ENCODE measurements around the gene C16orf54. TPM values are rescaled to one million over a fixed set of nuclear protein-coding genes. Genes with fewer than 3 reads are reported as not detected.
A peak's percentile ranks its signal among the peaks of the same experiment; 100 is the strongest.
"Not testable (repeated sequence)": the region's sequence is repeated elsewhere in the genome, so short reads cannot be mapped to it uniquely, and the experiment has no call there.

C16orf54 gene
- total and polyA plus RNA-seq, 2 experiments from 2014 or later, result not detected

DNA sequence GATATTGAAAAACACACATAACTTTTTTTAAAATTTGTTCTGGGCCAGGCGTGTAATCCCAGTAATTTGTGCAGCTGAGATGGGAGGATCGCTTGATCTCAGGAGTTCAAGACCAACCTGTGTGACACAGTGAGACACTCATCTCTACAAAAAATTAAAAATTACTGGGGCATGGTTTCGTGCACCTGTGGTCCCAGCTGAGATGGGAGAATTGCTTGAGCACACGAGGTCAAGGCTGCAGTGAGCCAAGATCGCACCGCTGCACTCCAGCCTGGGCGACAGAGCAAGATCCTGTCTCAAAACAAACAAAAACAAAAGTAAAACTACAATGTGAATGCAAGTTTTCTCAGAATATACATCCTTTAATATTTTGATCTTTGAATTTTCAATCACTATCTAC, 15.1 kb downstream of the C16orf54 start:
- no peak for DNase-seq (ENCODE audit: low read depth in 1 of 2, low spot score in 1 of 2)
- H3K4me1 ChIP-seq (ENCODE audit: low read depth), result no peaks in the 10 kb centered on the region
- no peak overlapping the region for H3K27ac ChIP-seq
- H3K27me3 ChIP-seq, result no peaks in the 10 kb centered on the region
- TF ChIP-seq, protein P1, sequence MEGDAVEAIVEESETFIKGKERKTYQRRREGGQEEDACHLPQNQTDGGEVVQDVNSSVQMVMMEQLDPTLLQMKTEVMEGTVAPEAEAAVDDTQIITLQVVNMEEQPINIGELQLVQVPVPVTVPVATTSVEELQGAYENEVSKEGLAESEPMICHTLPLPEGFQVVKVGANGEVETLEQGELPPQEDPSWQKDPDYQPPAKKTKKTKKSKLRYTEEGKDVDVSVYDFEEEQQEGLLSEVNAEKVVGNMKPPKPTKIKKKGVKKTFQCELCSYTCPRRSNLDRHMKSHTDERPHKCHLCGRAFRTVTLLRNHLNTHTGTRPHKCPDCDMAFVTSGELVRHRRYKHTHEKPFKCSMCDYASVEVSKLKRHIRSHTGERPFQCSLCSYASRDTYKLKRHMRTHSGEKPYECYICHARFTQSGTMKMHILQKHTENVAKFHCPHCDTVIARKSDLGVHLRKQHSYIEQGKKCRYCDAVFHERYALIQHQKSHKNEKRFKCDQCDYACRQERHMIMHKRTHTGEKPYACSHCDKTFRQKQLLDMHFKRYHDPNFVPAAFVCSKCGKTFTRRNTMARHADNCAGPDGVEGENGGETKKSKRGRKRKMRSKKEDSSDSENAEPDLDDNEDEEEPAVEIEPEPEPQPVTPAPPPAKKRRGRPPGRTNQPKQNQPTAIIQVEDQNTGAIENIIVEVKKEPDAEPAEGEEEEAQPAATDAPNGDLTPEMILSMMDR (IDR thresholded peaks at IDR 0.05; ENCODE audit: low read depth, low read length), result no peak
- H3K36me3 ChIP-seq, result no peaks in the 10 kb centered on the region
- H3K4me3 ChIP-seq, result no peak overlapping the region
- no peaks in the 10 kb centered on the region for H3K9me3 ChIP-seq (ENCODE audit: low read depth)

DNA sequence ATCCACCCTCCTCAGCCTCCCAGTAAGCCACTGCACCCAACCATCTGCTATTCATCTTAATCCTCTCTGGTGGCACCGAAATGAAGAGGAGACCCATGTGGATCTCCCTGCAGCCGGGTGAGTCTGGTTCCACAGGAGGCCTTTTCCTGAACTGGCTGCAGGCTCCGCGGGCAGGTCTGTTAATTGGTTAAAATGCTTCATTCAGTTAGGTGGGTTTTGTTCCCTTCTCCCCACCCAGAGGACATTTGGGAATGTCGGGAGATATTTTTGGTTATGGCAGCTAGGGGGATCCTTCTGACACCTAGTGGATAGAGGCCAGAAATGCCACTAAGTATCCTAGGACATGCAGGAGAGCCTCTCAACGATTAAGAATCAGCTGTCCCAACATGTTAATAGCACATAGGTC, 16.7 kb downstream of the C16orf54 start:
- TF ChIP-seq, protein P1 (IDR thresholded peaks at IDR 0.05; ENCODE audit: low read depth, low read length), result peak; percentile 71
- no peaks in the 10 kb centered on the region for H3K36me3 ChIP-seq
- H3K27ac ChIP-seq, result no peak overlapping the region
- no peaks in the 10 kb centered on the region for H3K9me3 ChIP-seq (ENCODE audit: low read depth)
- no peaks in the 10 kb centered on the region for H3K27me3 ChIP-seq
- peak; percentile 65 to 68 for DNase-seq (ENCODE audit: low read depth in 1 of 2, low spot score in 1 of 2)
- no peak overlapping the region for H3K4me3 ChIP-seq
- no peaks in the 10 kb centered on the region for H3K4me1 ChIP-seq (ENCODE audit: low read depth)

GRCh38 chr16:29727452-29727851, 18.3 kb downstream of the C16orf54 start:
- no peak for DNase-seq (ENCODE audit: low read depth in 1 of 2, low spot score in 1 of 2)
- Histone ChIP-seq H3K27me3 (no peaks in the 10 kb centered on the region), H3K4me3 (no peak overlapping the region), H3K36me3 (no peaks in the 10 kb centered on the region), H3K9me3 (ENCODE audit: low read depth) (no peaks in the 10 kb centered on the region), H3K4me1 (ENCODE audit: low read depth) (no peaks in the 10 kb centered on the region), H3K27ac (no peak overlapping the region)
- TF ChIP-seq, protein P1 (IDR thresholded peaks at IDR 0.05; ENCODE audit: low read depth, low read length), result no peak

GRCh38 chr16:29726845-29727377, 18.9 kb downstream of the C16orf54 start:
- Histone ChIP-seq H3K27ac (no peak overlapping the region), H3K36me3 (no peaks in the 10 kb centered on the region), H3K4me1 (ENCODE audit: low read depth) (no peaks in the 10 kb centered on the region), H3K9me3 (ENCODE audit: low read depth) (no peaks in the 10 kb centered on the region), H3K4me3 (no peak overlapping the region), H3K27me3 (no peaks in the 10 kb centered on the region)
- TF ChIP-seq, protein P1 (IDR thresholded peaks at IDR 0.05; ENCODE audit: low read depth, low read length), result no peak
- DNase-seq (ENCODE audit: low read depth in 1 of 2, low spot score in 1 of 2), result no peak

GRCh38 chr16:29721167-29721879, 24.5 kb downstream of the C16orf54 start:
- H3K27me3 ChIP-seq; H3K36me3 ChIP-seq; H3K4me1 ChIP-seq (ENCODE audit: low read depth); H3K4me3 ChIP-seq; H3K9me3 ChIP-seq (ENCODE audit: low read depth); H3K27ac ChIP-seq: not testable (repeated sequence)
- TF ChIP-seq, protein P1 (IDR thresholded peaks at IDR 0.05; ENCODE audit: low read depth, low read length), result peak; percentile 54
- DNase-seq (ENCODE audit: low read depth in 1 of 2, low spot score in 1 of 2), result peak; percentile 78 to 79
